ENCODE measurements around the gene REV1.
"Not testable (repeated sequence)": the region's sequence is repeated elsewhere in the genome, so short reads cannot be mapped to it uniquely, and the experiment has no call there.

The REV1 gene

DNA sequence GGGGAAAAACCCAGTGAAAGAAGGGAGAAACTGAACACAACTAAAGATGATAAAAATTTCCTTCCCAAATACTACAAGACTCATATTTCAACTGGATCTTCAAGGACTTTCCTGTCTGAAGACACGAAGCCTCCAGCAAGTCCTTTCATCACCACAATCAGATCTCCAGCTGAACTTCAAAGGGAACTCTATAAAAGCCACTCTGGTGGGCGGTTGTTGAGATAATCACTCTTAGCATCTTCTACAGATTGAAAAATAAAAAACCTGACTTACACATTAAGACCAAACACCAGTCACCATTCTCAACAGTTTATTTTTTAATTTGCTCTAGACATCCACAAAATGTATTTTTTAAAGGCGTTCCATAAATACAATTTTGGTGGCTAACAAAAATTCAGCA is 4.4 kb downstream of the REV1 start:
- DNase-seq = no peak

DNA sequence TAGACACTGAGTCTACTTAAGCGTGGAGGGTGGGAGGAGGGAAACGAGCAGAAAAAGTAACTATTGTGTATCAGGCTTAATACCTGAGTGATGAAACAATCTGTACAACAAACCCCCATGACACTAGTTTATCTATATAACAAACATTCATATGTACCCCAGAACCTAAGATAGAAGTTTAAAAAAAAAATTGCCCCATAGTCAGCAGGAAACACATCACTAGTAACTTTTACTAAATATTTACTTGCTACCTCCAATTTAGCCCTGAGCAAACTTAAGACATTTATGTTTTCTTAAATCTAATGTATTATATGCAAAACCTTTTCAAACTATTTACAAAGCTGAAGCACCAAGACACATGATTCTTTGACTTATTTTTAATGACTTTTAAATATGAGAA is 5.6 kb downstream of the REV1 start:
- no peak for DNase-seq

DNA sequence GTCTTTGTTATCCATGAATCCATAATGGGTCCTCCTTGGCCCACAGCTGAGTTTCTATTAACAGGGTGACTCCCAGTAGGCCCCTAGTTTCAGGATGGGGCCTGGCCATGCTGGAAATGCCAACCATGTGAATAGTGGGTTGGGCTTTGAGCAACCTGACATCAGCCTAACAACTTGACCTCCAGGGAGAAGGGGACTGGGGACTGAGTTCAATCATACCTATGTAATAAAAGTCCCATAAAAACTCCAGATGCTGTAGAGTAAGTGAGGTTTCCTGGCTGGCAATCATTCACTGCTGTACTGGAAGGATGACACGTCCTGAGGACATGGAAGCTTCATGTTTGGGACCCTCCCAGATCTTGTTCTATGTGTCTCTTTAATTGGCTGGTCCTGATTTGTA is 7.9 kb downstream of the REV1 start:
- DNase-seq = no peak

DNA sequence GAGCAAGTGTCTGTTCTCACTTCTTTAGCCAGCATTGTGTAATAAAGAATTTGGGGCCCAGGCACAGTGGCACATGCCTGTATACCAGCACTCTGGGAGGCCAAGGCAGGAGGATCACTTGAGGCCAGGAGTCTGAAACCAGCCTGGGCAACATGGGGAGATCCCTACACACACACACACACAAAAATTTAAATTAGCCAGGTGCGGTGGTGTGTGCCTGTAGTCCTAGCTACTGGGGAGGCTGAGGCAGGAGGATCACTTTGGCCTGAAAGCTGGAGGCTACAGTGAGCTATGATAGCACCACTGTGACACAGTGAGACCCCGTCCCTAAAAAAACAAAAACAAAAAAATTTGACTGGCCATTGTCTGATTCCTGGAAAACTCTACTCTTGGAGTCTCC is 8.3 kb downstream of the REV1 start:
- no peak for DNase-seq

DNA sequence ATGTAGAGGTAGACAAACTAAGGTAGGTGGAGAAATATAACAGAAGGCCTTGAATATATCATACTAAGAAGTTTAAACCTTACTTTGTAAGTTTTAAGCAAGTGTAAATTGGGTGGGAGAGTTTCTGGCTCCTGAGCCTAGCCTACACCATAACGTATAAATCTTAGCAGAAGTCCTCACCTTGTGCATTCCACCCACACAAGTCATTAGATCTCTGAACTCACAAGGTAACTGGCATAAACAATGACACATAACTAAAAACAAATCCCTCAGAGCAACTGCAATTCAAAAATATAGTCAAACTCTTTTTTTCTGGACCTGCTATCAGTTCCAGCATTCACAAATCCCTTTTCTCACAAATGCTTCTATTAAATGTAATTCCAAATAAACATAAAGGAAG is 9.4 kb downstream of the REV1 start:
- no peak for DNase-seq

DNA sequence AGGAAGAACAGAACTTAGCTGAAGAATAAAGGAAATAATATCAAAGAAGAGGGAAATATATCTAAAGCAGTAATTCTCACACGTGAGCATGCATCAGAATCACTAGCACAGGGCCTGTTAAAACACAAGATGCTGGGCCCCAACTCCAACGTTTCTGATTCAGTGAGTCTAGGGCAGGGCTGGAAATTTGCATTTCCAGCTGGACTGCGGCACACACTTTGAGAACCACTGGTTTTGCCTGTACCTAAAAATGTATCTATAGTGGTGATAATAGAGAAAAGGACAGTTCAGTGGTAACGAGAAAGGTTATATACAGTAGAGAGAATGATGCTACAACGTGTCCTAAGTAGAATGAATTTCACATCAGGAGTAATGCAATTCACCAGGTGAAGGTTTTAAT is 11.2 kb downstream of the REV1 start:
- DNase-seq = no peak

DNA sequence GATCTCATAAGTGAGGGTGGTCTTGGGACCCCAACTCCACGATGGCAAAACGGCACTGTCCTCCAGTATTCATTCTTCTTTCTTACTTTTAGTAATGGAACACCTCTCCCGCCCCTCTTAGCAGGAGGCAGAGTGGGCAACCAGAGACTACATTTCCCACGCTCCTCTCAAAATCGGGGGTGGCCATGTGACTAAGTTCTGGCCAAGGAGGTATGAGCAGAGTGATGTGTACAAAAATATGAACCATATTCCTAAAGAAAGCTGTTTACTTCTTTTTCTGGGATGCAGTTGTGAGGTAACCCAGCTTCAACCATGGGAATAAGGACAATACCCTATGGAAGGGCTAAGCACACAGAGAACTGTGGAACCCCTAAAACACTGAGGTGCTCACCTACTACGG is 12.8 kb downstream of the REV1 start:
- DNase-seq = no peak

DNA sequence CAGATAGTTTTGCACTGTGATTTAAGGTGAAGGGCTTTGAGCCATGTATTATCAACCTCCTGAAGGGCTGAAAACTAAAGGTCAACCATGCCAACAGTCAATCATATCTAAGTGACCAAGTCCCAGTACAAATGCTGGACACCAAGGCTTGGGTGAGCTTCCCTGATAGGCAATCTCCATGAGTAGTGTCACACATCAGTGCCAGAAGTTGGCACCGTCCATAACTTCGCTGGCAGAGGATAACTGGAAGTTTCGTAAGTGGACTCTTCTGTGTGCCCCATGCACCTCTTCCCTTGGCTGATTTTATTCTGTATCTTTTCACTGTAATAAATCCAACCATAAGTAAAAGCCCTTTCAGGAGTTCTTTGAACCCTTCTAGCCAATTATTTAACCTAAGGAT is 13.2 kb downstream of the REV1 start:
- DNase-seq = no peak

DNA sequence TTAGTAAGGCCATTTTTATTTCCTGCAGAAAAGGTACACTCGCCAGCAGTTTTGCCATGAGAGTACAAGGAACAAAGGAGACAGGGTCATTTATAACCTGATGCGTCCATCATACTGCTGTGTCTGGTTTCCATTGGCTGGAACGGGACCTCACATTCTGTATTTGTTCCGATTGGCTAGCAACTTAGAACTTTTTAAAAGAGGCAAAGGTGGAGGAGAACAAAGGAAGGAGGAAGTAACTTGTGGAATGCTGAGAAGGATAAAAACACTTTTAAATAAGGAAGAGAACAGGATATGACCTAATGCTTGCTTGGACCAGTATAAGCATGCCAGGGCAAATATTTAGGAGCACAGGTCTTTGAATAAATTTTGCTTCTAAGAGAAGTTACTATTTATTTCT is 14.7 kb downstream of the REV1 start:
- not testable (repeated sequence) for DNase-seq

DNA sequence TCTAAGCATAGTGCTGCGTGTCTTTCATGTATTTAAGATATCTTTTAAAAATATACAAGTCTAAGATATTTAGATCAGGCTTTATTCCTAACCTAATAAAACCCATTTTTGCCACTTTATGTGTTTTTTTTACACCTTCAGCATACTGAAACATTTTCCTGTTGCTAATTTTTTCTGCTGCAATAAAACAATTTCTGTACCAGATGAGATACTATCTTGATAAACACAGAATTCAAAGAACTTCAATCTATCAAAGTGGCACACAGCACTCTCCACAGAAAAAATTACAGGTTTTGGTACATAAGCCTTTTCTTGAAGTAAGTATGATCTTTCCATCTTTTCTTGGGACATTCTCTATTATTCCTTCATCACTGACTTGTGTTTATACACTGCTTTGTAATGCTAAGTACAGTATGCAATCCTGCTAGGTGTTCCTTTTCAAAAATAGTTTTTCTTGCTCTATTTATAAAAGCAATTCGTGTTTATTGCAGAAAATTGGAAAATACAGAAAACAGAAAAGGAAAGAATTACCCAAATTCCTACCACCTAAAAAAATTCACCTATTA is 16.2 kb downstream of the REV1 start:
- DNase-seq = no peak

DNA sequence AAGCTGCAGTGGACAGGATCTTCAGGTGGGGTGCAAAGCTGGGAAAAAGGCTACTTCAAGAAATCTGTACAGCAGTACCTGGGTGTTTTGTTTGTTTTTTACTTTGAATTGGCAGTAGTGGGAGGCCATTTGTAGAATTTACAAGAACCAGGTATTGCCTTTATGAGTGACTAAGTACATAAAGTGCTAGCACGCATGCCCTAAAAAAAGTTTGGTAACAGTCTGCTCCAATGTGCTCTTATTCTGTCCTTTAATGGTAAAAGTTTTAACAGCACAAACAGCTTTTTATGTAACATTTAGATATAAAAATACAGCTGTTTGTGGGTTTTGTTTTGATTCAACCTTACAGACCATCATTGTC is 17.2 kb downstream of the REV1 start:
- no peak for DNase-seq

DNA sequence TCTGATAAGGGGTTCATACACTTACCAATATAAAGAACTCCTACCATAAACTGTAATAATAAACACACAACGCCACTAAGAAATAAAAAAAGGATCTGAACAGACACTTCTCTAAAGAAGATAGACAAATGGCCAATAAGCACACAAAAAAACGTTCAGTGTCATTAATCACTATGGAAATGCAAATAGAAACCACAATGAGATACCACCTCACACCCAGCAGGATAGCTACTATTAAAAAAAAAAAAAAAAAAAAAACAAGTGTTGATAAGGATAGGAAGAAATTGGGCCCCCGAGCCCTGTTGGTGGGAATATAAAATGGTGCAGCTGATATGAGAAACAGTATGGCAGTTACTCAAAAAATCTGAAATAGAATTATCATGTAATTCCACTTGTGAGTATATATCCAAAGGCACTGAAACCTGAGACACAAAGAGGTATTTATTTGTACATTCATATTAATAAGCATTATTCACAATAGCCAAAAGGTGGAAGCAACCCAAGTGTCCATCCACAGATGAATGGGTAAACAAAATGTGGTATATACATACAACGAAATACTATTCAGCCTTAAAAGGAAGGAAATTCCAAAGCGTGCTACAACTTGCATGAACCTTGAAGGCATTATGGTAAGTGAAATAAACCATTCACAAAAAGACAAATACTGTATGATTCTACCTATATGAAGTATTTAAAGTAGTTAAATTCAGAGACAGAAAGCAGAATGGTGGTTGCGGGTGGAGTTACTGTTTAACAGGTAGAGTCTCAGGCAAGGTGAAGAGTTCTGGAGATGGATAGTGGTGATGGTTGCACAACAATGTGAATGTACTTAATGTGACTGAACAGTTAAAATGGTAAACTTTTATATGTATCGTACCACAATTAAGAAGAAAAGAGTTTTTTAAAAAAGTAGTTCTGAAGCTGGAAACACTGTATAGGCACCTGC is 17.9 kb downstream of the REV1 start:
- no peak for DNase-seq

DNA sequence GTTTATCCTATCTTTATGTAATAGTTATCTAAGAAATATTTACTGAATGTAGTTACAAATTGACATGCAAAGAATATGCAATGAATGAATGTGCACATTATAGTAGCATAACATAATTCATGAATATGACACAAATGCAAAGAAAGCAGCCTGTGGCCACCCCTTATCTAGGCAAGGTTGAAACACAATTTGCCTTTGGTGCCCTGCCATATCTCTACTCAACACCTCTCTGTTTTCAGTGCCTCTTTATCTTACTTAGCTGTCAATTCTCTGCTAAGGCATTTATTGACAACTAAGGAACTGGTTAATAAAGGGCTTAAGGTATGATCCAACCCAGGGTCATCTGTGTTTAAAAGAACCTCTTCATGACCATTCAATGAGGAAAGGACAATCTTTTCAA is 18.9 kb downstream of the REV1 start:
- no peak for DNase-seq

DNA sequence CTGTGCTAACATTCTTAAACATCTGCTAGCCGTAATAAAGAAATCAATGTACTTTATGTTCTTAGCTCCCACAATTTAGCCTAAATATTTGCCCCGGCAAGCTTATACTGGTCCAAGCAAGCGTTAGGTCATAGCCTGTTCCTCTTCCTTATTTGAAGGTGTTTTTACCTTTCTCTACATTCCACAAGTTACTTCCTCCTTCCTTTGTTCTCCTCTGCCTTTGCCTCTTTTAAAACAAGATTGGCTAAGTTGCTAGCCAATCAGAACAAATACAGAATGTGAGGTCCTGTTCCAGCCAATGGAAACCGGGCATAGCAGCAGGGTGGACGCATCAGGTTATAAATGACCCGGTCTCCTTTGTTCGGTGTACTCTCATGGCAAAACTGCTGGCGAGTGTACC is 19.4 kb downstream of the REV1 start:
- not testable (repeated sequence) for DNase-seq

DNA sequence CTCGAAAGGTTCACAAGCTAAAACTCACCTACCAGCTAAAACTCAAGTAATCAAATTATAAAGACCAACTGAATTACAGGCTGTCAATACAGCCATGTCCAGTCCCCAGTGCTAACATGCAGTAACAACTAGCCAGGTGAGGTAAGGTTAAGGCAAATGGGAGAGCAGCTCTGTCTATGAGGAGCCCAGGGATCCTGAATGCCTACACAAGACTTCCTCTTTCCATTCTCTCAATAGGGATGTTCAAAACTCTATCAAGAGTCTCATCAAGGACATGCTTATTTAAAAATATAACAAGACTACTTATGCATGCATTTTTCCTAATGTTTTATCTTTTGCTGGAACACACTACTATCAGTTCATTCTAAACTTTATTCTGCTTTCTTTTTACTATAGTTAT is 20.4 kb downstream of the REV1 start:
- DNase-seq = no peak

DNA sequence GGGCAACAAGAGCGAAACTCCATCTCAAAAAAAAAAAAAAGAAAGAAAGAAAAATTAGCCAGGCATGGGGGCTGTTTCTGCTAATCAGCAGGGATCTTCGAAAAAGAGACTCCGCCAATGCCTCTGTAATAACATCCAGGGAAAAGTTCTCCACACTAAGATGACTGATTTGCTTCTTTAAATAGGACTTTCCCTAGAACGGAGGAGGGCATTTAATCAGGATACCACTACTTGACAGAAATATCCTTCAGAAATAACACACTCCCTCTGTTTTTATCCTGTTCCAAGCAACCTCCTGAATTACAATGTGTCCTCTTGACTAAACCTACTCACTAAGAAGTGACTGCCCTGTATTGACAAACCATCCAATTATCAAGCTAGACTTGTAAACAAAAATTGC is 21.7 kb downstream of the REV1 start:
- DNase-seq = no peak

DNA sequence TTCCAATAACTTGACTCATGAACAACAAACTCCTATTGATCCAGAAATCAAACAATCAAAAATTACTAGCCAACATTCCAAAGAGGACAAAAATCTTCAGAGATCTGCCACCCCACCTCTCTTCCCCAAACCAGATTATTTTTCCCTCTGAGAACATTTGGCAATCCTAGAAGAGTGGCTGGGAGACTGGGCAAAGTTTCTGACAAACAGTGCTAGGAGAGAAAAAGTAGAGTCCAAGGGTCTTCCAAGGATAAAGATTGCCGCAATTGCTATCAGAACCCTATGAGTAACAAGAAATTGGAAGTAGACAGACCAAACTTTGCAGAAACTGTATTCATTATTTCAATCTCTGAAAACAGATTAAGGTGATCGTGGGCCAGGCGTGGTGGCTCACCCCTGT is 22.4 kb downstream of the REV1 start:
- no peak for DNase-seq

DNA sequence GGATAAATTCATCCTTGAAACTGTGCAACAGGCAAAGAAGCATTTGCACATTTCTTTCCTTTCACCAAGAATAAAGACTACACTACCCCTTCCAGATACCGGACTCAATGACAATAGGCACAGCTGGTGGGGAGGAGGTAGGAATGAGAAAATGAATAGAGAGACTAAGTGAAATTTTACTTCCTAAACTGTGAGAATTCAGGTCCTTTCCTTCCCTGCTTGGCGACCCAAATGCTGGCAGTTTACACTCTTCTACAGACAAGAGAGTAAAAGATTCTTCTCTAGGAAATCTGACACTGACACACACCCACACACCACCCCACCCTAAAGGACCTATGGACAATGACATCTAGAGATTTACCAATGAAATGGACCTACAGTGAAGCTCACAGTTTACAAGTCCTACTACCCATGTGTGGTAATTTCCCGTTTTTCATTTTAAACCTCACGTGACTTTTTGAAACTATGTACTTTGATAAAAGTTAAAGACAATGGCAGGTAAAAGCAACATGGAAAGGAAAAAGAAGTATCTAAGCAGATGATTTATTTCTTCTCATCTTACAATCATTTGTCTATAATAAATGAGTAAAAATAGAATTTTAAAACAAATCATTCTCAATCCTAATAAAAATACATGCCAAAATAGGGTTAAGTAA is 27.9 kb downstream of the REV1 start:
- DNase-seq = no peak

DNA sequence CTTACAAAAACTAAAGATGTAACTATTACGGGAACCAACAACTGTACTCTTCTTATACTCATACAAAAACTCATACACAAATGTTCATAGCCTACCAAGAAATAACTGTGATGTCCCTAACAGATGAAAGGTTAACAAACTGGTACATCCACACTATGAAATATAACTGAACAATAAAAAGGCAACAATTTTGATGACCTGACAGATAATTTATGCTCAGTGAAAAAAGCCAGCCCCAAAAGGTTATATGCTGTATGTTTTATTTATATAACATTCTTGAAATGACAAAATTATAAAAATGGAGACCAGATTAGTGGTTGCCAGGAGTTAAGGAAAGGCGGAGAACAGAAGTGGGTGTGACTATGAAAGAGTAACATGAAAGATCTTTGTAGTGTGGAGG is 31.3 kb downstream of the REV1 start:
- no peak for DNase-seq

DNA sequence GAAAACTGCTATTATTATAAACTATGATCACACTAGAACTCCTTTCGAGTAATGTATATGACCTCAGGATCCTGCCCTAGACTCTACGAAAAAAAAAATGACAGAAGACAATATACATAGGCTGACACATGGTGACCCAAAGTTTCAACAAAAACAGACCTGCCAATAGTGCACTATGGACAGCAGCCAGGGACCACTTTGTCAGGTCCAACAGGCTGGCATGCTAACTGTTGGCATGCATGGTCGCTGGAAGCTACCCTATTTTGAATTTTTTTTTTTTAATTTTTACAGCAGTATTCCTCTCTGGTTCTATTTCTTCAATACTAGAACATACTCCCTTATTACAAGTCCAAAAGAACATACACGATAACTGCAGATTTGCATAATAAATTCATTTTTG is 38.1 kb downstream of the REV1 start:
- no peak for DNase-seq

DNA sequence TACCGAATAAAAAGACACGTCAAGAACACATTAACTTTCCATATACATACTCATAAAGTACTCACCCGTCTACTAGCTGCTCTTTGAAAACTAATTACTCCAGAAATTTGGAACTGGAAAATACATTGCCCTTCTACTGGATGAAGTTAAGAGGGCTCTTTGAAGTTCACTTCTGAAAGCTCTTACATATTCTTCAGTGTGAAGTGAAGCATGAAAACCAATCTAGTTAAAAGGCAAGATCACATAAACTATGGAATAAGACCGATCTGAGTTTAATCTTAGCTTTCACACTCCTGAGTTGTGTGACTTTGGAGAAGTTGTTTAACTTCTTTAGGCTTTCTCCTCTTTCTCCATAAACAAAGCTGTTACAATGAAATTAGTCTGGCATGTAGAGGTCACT is 38.5 kb downstream of the REV1 start:
- no peak for DNase-seq

DNA sequence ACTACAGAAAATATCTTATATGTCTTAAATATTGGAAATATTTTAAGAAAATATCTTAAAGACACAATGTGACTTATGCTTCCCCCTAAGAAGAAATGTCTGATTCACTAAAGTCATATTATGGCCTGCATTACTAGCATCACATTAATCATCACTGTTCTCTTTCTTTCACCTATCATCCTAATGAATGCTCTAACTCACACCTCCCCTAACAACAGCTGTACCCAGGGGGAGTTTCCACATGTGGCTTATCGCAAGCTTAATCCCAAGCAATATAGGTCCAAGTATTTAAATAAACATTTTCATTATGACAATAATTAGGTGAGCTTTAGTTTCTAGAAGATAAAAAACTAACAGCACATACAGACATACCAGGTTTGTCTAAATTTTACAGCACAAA is 39.6 kb downstream of the REV1 start:
- DNase-seq = no peak

DNA sequence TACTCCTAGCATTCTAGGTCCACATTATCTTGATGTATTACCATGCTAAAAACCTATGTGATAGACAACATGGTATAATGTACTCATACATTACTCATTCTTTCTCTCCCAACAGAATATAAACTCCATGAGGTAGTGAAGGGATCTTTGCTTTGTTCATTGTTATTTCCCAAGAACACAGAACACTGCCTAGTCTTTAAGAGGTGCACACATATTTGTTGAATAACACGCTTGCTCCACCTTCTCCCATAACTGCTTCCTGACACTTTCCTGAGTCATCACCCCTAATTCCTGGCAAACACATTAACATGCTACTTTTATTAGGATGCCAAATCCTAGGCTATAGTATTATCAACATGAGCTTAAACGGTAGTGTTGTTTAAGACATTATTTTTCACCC is 41.3 kb downstream of the REV1 start:
- DNase-seq = no peak

DNA sequence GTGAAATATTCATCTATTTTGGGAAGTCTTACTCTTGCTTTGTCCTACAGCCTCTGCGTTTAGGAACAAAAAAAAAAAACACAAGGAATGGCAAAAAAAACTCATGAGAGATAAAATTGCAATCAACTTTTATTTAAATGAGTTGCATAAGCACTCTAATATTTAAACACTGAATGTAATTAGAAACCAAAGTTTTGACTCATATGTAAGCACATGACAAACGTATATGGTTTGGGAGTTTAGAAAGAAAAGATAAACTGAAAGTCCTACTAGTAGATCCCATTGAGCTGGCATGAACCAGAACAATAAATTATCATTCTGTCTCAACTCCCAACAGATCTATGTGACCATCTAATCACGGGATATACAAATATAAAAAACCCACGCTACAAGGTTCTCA is 44.8 kb downstream of the REV1 start:
- DNase-seq = no peak
